Psoas muscle (tissue), 8 donors: Measurements from ENCODE around the gene ENAM. TPM values are rescaled to one million over a fixed set of nuclear protein-coding genes. Genes with fewer than 3 reads are reported as not detected.

ENCODE experiments used
- ATAC-seq, 4 donors: fragments of 200-7000 bp; cut with Tn5 transposase; one replicate each; pipeline ENCODE4 v1.9.1; 2020; ENCODE audit warnings: moderate library complexity in 3 of 4, mild to moderate bottlenecking in 2 of 4
- DNase-seq, 2 donors: peaks; one replicate each; pipeline ENCODE4 v3.0.0-alpha.2; 2020
- H3K27ac ChIP-seq: fragments of 200-600 bp; one replicate; pipeline ENCODE4 v1.8.0; 2022
- H3K27me3 ChIP-seq, 3 donors: fragments of 200-600 bp in 1 of 3; one replicate each; pipeline versions ENCODE4 v1.6.1 to v1.8.0; 2013 to 2022; ENCODE audit warnings: low read length in 2 of 3, mild to moderate bottlenecking in 2 of 3, moderate library complexity in 1 of 3; ENCODE audit not compliant: insufficient read depth in 3 of 3
- H3K36me3 ChIP-seq, 2 donors: fragments of 200-600 bp in 1 of 2; one replicate each; pipeline versions ENCODE4 v1.6.1 to v1.8.0; 2013 to 2022; ENCODE audit warnings: low read depth in 1 of 2, mild to moderate bottlenecking in 1 of 2, moderate library complexity in 1 of 2; ENCODE audit not compliant: insufficient read depth in 1 of 2
- H3K4me1 ChIP-seq: fragments of 200-600 bp; one replicate; pipeline ENCODE4 v1.8.0; 2022
- H3K4me3 ChIP-seq: fragments of 200-600 bp; one replicate; pipeline ENCODE4 v1.8.0; 2022; ENCODE audit warnings: mild to moderate bottlenecking
- H3K9me3 ChIP-seq: fragments of 200-600 bp; one replicate; pipeline ENCODE4 v1.8.0; 2022
- CTCF ChIP-seq: fragments of 200-600 bp; IDR thresholded peaks from one replicate; pipeline ENCODE4 v1.8.0; 2022; ENCODE audit warnings: antibody characterized with exemption
- WGBS, 3 donors: extraction: QIAGEN DNeasy Blood & Tissue Kit; methylation state at CpG; one replicate each; pipeline versions ENCODE4 v1.1.6 to v1.1.7; 2013; 5-methylcytosine and 5-hydroxymethylcytosine counted together
- intact Hi-C, 2 donors: fragments of 100-400 bp; cut with DNase I; formaldehyde crosslinking; loops; one replicate each; pipeline versions ENCODE4 v1.11.0 to v1.14.2; 2022
- polyA plus RNA-seq, 3 donors: library from polyadenylated mRNA; stranded (reverse); fragments of 200-250 nt; gene quantifications; one replicate each; pipeline ENCODE4 v1.2.3, GENCODE V29; 2013
- total RNA-seq, 4 donors: library from RNA; stranded (reverse); fragmentation: NEBNext Ultra II Directional in 2 of 4; extraction: Animal tissue kit (Norgen Biotek cat#: 25700) in 2 of 4; gene quantifications; one replicate each; pipeline versions ENCODE4 v1.2.1 to v1.2.4, GENCODE V29; 2021 to 2023
- donor health status: healthy with polysubstance abuse.
- donor health status: DM: no; HTN: no; CAD: no; lungs with moderate emphysema.
- donor health status: Bipolar disorder and iron deficiency.
- donor health status: healthy.
- donor health status: DM: yes; HTN: yes; CAD: no.
- donor health status: DM: no; HTN: no; CAD: no.
- donor health status: DM: no; HTN: no; CAD: no.
- donor health status: DM: yes; HTN: yes; CAD: no.

The ENAM gene
- total and polyA plus RNA-seq, 7 donors = 0.08 to 6.6 (median 1.6) TPM

DNA sequence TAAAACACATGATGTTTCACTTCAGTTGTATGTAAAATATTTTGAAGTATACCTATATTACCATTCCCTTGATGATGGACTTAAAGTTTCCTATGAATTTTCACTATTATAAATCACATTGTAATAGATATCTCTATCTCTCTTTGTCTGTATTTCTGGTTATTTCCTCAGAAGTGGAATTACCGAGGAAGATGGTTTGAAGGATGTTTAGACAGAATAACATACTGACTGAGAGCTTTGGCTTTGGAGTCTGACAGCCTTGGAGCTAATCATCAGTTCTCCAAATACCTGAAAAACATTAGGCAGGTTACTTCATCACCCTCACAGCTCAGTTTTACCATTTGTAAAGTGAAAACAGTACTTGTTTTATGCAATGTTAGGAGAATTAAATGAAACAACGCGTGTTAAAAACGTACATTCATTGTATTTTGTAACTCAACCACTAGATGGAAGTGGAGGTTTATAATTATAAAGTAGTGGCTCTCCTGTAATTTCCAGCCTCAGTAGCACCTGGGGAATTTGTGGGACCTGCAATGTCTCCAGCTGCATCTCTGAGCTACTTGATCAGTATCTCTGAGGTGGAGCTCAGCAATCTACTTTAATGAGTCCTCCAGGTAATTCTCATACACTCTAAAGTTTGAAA, 23.4 kb downstream of the ENAM start:
- intact Hi-C loops = loop anchor here in 1 of 2 donors (5.0 kb wide), 1 partner anchor 35 kb away; the partner anchor contains the start of gene UTP3
- peak; percentile 58 for TF ChIP-seq CTCF
- DNase-seq = no peak

DNA sequence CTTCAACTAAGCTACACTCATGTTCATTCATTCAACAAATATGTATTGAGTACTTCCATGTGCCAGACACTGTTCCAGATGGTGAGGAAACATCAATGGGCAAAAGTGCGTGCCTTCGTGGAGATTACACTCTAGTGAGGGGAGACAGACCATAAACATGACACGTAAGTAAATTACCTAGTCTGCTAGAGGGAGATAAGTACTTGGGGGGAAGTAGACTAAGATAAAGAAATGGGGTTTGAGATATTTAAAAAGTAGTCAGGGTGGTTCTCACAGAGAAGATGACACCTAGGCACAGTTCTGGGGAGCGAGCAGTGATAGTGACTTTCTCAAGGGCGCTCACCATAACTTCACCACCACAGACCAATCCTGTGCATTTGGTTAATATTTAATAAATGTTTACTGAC, 26.1 kb downstream of the ENAM start:
- Histone ChIP-seq H3K4me1 (no peaks in the 10 kb centered on the region), H3K9me3 (no peaks in the 10 kb centered on the region), H3K27me3 (no peaks in the 10 kb centered on the region), H3K36me3 (no peaks in the 10 kb centered on the region), H3K27ac (no peak overlapping the region), H3K4me3 (no peak overlapping the region)
- 68 to 81% (median 79%) methylated on average over 5 of the region's 5 CpGs for WGBS, 3 donors
- ATAC-seq (no peak), DNase-seq (no peak)
- intact Hi-C loops = loop anchor here in 1 of 2 donors (5.0 kb wide), 1 partner anchor 33 kb away; the partner anchor contains the start of gene UTP3
- no peak for TF ChIP-seq CTCF

More for the DNA sequence above, 23.4 kb downstream of the ENAM start:
- H3K27me3 ChIP-seq = no peaks in the 10 kb centered on the region
- whole genome bisulfite sequencing, 3 donors = 5 to 10% (median 7%) methylated on average over 4 of the region's 4 CpGs
- no peak overlapping the region for H3K4me3 ChIP-seq
- no peaks in the 10 kb centered on the region for H3K4me1 ChIP-seq
- no peaks in the 10 kb centered on the region for H3K36me3 ChIP-seq
- ATAC-seq = peak in 2 of 4 donors; percentile 58 to 82
- no peaks in the 10 kb centered on the region for H3K9me3 ChIP-seq
- no peak overlapping the region for H3K27ac ChIP-seq

DNA sequence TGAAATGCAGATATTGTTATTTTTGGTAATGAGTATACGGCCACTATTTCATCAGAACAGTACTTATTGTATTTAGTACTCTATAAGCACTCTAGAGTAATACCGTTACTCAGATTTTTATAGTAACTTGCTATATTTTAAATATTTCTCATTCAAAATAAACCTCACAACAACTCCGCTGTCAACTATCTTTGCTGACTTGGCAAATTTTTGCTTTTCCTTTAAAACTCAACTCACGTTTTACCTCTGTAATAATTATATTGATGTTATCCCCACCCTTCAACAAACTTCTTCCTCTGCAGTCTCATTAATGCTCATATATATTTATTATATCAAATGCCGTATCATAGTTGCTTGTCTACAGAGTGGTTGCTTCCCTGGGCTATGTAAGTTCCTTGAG, 28.8 kb downstream of the ENAM start:
- H3K4me1 ChIP-seq = no peaks in the 10 kb centered on the region
- H3K4me3 ChIP-seq = no peak overlapping the region
- intact Hi-C loops = no loop called here
- H3K27ac ChIP-seq = no peak overlapping the region
- ATAC-seq = no peak
- WGBS, 3 donors = 80 to 85% (median 82%) methylated on average over 5 of the region's 5 CpGs
- no peaks in the 10 kb centered on the region for H3K9me3 ChIP-seq
- no peaks in the 10 kb centered on the region for H3K27me3 ChIP-seq
- TF ChIP-seq CTCF = no peak
- H3K36me3 ChIP-seq = no peaks in the 10 kb centered on the region
- no peak for DNase-seq

DNA sequence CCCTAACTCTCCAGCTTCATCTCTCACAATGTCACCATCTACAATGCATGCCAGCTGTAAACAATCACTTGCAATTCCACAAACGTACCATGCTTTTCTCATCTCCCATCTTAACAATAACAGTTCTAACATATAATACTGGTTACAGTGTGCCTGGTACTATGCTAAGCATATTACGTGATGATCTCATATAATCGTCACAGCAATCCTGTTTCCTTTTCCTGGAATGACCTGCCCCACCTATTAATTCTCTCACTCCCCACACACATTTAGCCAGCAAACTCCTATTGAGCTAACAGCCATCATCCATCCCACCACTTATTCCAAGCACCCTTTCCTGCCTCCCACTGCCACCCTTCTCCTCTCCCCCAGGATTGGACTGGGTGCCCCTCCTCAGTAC, 29.9 kb downstream of the ENAM start:
- WGBS, 3 donors = 36 to 46% (median 37%) methylated on average over 3 of the region's 3 CpGs

More for the DNA sequence above, 29.9 kb downstream of the ENAM start:
- ATAC-seq (no peak), DNase-seq (no peak)
- no peak overlapping the region for H3K4me3 ChIP-seq
- no peaks in the 10 kb centered on the region for H3K9me3 ChIP-seq
- H3K27me3 ChIP-seq = no peaks in the 10 kb centered on the region
- intact Hi-C loops = no loop called here
- no peaks in the 10 kb centered on the region for H3K36me3 ChIP-seq
- no peaks in the 10 kb centered on the region for H3K4me1 ChIP-seq
- no peak for TF ChIP-seq CTCF
- H3K27ac ChIP-seq = no peak overlapping the region
